ENCODE results near the gene XPNPEP1.

- no peak for TF ChIP-seq CTCF (IDR thresholded peaks at IDR 0.05; ENCODE audit: poor library complexity, severe bottlenecking)
- no peak for TF ChIP-seq REST (IDR thresholded peaks at IDR 0.05; ENCODE audit: borderline replicate concordance)
- TF ChIP-seq MXI1 (conservative IDR thresholded peaks at IDR 0.05; ENCODE audit: poor library complexity, severe bottlenecking): no peak
- no peak for TF ChIP-seq POLR2AphosphoS5 (IDR thresholded peaks at IDR 0.05)
- no peak for TF ChIP-seq EZH2 (IDR thresholded peaks at IDR 0.05; ENCODE audit: borderline replicate concordance, insufficient read depth, low read length, poor library complexity, severe bottlenecking)
- TF ChIP-seq EP300 (conservative IDR thresholded peaks at IDR 0.05; ENCODE audit: poor library complexity, severe bottlenecking): no peak
- no peak for TF ChIP-seq SMC3 (conservative IDR thresholded peaks at IDR 0.05; ENCODE audit: poor library complexity)
These were observed 85.9 kb downstream of the XPNPEP1 start for GRCh38 chr10:109837384-109837783.

Data from neural cell (in vitro differentiated cells).